K562 (cell line): ENCODE results near the gene CHCHD1. TPM values are rescaled to one million over a fixed set of nuclear protein-coding genes. Genes with fewer than 3 reads are reported as not detected.

Experiments
- ARHGAP35 ChIP-seq: fragments of 450-650 bp; IDR thresholded peaks from 2 replicates; pipeline ENCODE4 v1.6.1; 2018; ENCODE audit not compliant: partially characterized antibody
- CC2D1A ChIP-seq: fragments of 450-650 bp; IDR thresholded peaks from 2 replicates; pipeline ENCODE4 v1.6.1; 2017; ENCODE audit warnings: mild to moderate bottlenecking
- CTBP1 ChIP-seq: fragments of 450-650 bp; IDR thresholded peaks from 2 replicates; pipeline ENCODE4 v1.6.1; 2016; ENCODE audit warnings: borderline replicate concordance
- ERF ChIP-seq: fragments of 450-650 bp; formaldehyde crosslinking; IDR thresholded peaks from 2 replicates; pipeline ENCODE4 v1.4.0; 2020; ENCODE audit warnings: mild to moderate bottlenecking, mixed read lengths
- EWSR1 ChIP-seq: fragments of 450-650 bp; IDR thresholded peaks from 2 replicates; pipeline ENCODE4 v1.6.1; 2018; ENCODE audit warnings: borderline replicate concordance, mild to moderate bottlenecking, low read depth, moderate library complexity; ENCODE audit not compliant: partially characterized antibody
- HNRNPL ChIP-seq: fragments of 200-400 bp; formaldehyde crosslinking; IDR thresholded peaks from 2 replicates; pipeline ENCODE4 v1.6.1; 2017; ENCODE audit warnings: low read depth, mild to moderate bottlenecking, low read length
- NCOA6 ChIP-seq: fragments of 450-650 bp; IDR thresholded peaks from 2 replicates; pipeline ENCODE4 v1.6.1; 2017; ENCODE audit warnings: mild to moderate bottlenecking
- NRF1 ChIP-seq, 2 experiments: fragments of 450-650 bp; IDR thresholded peaks in 1 of 2; conservative IDR thresholded peaks in 1 of 2; 2 replicates each; pipeline ENCODE4 v1.6.1; 2014; ENCODE audit warnings: mild to moderate bottlenecking in 2 of 2
- PHF20 ChIP-seq: fragments of 450-650 bp; IDR thresholded peaks from 2 replicates; pipeline ENCODE4 v1.6.1; 2018; ENCODE audit not compliant: partially characterized antibody
- TAL1 ChIP-seq: fragments of 450-650 bp; IDR thresholded peaks from 2 replicates; pipeline ENCODE4 v1.6.1; 2016; ENCODE audit warnings: mild to moderate bottlenecking
- TCF3 ChIP-seq: sonication (generic); formaldehyde crosslinking; IDR thresholded peaks from 2 replicates; pipeline ENCODE4 v1.4.0; 2020; ENCODE audit warnings: mild to moderate bottlenecking, missing genetic modification reagents
- TEAD4 ChIP-seq, 2 experiments: sonication (generic) in 1 of 2; formaldehyde crosslinking in 1 of 2; IDR thresholded peaks; 2 replicates each; pipeline versions ENCODE4 v1.6.1 to v1.8.0; 2012 to 2022; ENCODE audit warnings: borderline replicate concordance in 1 of 2, inconsistent platforms in 1 of 2, low read length in 1 of 2, mild to moderate bottlenecking in 1 of 2, missing genetic modification reagents in 1 of 2
- TFAM ChIP-seq: fragments of 250-450 bp; sonication (Bioruptor Pico); conservative IDR thresholded peaks from 2 replicates; pipeline ENCODE4 v1.5.0; 2021; ENCODE audit warnings: mild to moderate bottlenecking, moderate library complexity
- TRIM24 ChIP-seq, 2 experiments: fragments of 450-650 bp; IDR thresholded peaks; 2 replicates each; pipeline ENCODE4 v1.6.1; 2016
- ZNF143 ChIP-seq: sonication (generic); formaldehyde crosslinking; IDR thresholded peaks from 2 replicates; pipeline ENCODE4 v1.9.0; 2022; ENCODE audit warnings: mild to moderate bottlenecking, missing genetic modification reagents
- ZNF274 ChIP-seq: IDR thresholded peaks from 2 replicates; pipeline ENCODE4 v1.6.1; 2011; ENCODE audit warnings: low read depth, mild to moderate bottlenecking, low read length, moderate library complexity, borderline replicate concordance
- ZNF316 ChIP-seq: fragments of 450-650 bp; IDR thresholded peaks from 2 replicates; pipeline ENCODE4 v1.6.1; 2016
- polyA plus RNA-seq, 8 experiments: library from polyadenylated mRNA; depleted of rRNA in 4 of 8; stranded (reverse) in 5 of 8; unstranded in 3 of 8; fragments of >200 nt; fragmentation: Nextera tagmentation in 2 of 8; fragmentation: Illumina TruSeq in 1 of 8; extraction: Ambion mirVana in 2 of 8; extraction: Trizol in 1 of 8; gene quantifications; 2 replicates each; pipeline versions ENCODE4 v1.2.1 to v1.2.3, GENCODE V29; 2011 to 2014; ENCODE audit warnings: inconsistent platforms in 1 of 8, missing spikeins in 1 of 8
- total RNA-seq, 7 experiments: library from RNA; depleted of rRNA in 6 of 7; stranded (reverse); fragments of >200 nt in 6 of 7; fragmentation: Illumina TruSeq in 2 of 7; extraction: Trizol in 2 of 7; gene quantifications; 2 replicates each; pipeline versions ENCODE4 v1.2.1 to v1.2.3, GENCODE V29; 2011 to 2021; ENCODE audit warnings: low replicate concordance in 1 of 7
- TF ChIP-seq, protein P1 (sequence below): fragments of 450-650 bp; IDR thresholded peaks from 2 replicates; pipeline ENCODE4 v1.6.1; 2017; ENCODE audit warnings: mild to moderate bottlenecking, moderate library complexity
- TF ChIP-seq, protein P2 (sequence below): sonication (generic); formaldehyde crosslinking; IDR thresholded peaks from 2 replicates; pipeline ENCODE4 v1.8.1; 2022; ENCODE audit warnings: missing genetic modification reagents
- TF ChIP-seq, protein P3 (sequence below): fragments of 450-650 bp; IDR thresholded peaks from one replicate; pipeline ENCODE4 v1.6.1; 2018; ENCODE audit warnings: mild to moderate bottlenecking, moderate library complexity; ENCODE audit not compliant: partially characterized antibody
- TF ChIP-seq, protein P4 (sequence below): sonication (generic); formaldehyde crosslinking; IDR thresholded peaks from 2 replicates; pipeline ENCODE4 v1.8.1; 2023; ENCODE audit warnings: missing genetic modification reagents, mild to moderate bottlenecking, borderline replicate concordance

The CHCHD1 gene
- total and polyA plus RNA-seq, 9 of the 15 experiments (the other 6 are each of a cell fraction or from before 2014, with no cell fraction given): 52.9 to 126 (median 83.4) TPM

DNA sequence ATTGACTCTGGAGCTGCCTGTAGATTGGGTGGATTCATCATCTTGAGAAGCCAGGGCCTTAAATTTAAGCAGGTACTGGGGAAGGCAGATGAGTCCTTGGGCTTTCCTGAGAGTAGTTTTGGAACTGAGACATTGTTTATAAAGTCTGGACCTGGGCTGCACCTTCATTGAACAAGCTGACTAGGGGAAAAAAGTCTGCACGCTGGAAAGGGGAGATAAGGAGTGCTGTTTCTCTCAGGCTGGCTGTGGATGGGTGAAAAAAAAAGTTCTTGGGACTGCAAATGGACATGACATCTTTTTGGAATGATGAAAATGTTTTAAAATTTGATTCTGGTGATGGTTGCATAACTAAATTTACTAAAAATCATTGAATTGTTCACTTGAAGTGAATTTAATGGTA is 25.7 kb upstream of the CHCHD1 start (continued):
- TF ChIP-seq, protein P1, sequence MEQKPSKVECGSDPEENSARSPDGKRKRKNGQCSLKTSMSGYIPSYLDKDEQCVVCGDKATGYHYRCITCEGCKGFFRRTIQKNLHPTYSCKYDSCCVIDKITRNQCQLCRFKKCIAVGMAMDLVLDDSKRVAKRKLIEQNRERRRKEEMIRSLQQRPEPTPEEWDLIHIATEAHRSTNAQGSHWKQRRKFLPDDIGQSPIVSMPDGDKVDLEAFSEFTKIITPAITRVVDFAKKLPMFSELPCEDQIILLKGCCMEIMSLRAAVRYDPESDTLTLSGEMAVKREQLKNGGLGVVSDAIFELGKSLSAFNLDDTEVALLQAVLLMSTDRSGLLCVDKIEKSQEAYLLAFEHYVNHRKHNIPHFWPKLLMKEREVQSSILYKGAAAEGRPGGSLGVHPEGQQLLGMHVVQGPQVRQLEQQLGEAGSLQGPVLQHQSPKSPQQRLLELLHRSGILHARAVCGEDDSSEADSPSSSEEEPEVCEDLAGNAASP: no peak
- TF ChIP-seq, protein P2, sequence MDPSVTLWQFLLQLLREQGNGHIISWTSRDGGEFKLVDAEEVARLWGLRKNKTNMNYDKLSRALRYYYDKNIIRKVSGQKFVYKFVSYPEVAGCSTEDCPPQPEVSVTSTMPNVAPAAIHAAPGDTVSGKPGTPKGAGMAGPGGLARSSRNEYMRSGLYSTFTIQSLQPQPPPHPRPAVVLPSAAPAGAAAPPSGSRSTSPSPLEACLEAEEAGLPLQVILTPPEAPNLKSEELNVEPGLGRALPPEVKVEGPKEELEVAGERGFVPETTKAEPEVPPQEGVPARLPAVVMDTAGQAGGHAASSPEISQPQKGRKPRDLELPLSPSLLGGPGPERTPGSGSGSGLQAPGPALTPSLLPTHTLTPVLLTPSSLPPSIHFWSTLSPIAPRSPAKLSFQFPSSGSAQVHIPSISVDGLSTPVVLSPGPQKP (CRISPR knock-in tag): no peak
- no peak for TF ChIP-seq CTBP1
- no peak for TF ChIP-seq TRIM24 (IDR thresholded peaks at IDR 0.05)
- TF ChIP-seq, protein P3, sequence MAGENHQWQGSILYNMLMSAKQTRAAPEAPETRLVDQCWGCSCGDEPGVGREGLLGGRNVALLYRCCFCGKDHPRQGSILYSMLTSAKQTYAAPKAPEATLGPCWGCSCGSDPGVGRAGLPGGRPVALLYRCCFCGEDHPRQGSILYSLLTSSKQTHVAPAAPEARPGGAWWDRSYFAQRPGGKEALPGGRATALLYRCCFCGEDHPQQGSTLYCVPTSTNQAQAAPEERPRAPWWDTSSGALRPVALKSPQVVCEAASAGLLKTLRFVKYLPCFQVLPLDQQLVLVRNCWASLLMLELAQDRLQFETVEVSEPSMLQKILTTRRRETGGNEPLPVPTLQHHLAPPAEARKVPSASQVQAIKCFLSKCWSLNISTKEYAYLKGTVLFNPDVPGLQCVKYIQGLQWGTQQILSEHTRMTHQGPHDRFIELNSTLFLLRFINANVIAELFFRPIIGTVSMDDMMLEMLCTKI: no peak
- no peak for TF ChIP-seq EWSR1
- TF ChIP-seq PHF20: no peak
- TF ChIP-seq ZNF274: no peak
- TF ChIP-seq ERF: no peak
- TF ChIP-seq, protein P4, sequence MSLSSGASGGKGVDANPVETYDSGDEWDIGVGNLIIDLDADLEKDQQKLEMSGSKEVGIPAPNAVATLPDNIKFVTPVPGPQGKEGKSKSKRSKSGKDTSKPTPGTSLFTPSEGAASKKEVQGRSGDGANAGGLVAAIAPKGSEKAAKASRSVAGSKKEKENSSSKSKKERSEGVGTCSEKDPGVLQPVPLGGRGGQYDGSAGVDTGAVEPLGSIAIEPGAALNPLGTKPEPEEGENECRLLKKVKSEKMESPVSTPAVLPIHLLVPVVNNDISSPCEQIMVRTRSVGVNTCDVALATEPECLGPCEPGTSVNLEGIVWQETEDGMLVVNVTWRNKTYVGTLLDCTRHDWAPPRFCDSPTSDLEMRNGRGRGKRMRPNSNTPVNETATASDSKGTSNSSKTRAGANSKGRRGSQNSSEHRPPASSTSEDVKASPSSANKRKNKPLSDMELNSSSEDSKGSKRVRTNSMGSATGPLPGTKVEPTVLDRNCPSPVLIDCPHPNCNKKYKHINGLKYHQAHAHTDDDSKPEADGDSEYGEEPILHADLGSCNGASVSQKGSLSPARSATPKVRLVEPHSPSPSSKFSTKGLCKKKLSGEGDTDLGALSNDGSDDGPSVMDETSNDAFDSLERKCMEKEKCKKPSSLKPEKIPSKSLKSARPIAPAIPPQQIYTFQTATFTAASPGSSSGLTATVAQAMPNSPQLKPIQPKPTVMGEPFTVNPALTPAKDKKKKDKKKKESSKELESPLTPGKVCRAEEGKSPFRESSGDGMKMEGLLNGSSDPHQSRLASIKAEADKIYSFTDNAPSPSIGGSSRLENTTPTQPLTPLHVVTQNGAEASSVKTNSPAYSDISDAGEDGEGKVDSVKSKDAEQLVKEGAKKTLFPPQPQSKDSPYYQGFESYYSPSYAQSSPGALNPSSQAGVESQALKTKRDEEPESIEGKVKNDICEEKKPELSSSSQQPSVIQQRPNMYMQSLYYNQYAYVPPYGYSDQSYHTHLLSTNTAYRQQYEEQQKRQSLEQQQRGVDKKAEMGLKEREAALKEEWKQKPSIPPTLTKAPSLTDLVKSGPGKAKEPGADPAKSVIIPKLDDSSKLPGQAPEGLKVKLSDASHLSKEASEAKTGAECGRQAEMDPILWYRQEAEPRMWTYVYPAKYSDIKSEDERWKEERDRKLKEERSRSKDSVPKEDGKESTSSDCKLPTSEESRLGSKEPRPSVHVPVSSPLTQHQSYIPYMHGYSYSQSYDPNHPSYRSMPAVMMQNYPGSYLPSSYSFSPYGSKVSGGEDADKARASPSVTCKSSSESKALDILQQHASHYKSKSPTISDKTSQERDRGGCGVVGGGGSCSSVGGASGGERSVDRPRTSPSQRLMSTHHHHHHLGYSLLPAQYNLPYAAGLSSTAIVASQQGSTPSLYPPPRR (CRISPR knock-in tag): no peak
- peak; percentile 70 for TF ChIP-seq TCF3 (CRISPR knock-in tag)
- no peak for TF ChIP-seq ARHGAP35
- no peak for TF ChIP-seq ZNF143 (CRISPR knock-in tag)
- TF ChIP-seq TFAM (CRISPR knock-in tag): no peak
- TF ChIP-seq HNRNPL: no peak
- peak; percentile 65; the same call in 1 of the 2 replicates for TF ChIP-seq TAL1
- no peak for TF ChIP-seq CC2D1A
- TF ChIP-seq ZNF316: peak; percentile 93
- TF ChIP-seq NRF1 (conservative IDR thresholded peaks at IDR 0.05 in 1 of 2, IDR thresholded peaks at IDR 0.05 in 1 of 2): no peak
- peak; percentile 15; the same call in 1 of the 2 replicates for TF ChIP-seq TEAD4 (IDR thresholded peaks at IDR 0.05; ENCODE audit: low read length)
- TF ChIP-seq TEAD4 (CRISPR knock-in tag; IDR thresholded peaks at IDR 0.05; ENCODE audit: borderline replicate concordance): no peak
- TF ChIP-seq NCOA6: no peak
